HG02588 (cell line): ENCODE data around the gene NFATC4.
"Not testable (repeated sequence)": the region's sequence is repeated elsewhere in the genome, so short reads cannot be mapped to it uniquely, and the experiment has no call there.

Source experiments
- ATAC-seq: cut with Tn5 transposase; IDR thresholded peaks from one replicate; pipeline ENCODE4 v1.9.1; 2021; ENCODE audit warnings: mild to moderate bottlenecking, moderate library complexity; ENCODE audit not compliant: unreplicated experiment

Gene NFATC4

GRCh38 chr14:24367514-24368211 is at the start of gene NFATC4:
TSS of gene NFATC4 (plus strand) at chr14:24368184. CDS start at chr14:24368341, 157 bp downstream.
- ATAC-seq, result peak; percentile 15

- no peak for ATAC-seq
These were observed 46.6 kb upstream of the NFATC4 start for GRCh38 chr14:24321212-24321975.

GRCh38 chr14:24322672-24323071 is 45.3 kb upstream of the NFATC4 start:
- no peak for ATAC-seq

GRCh38 chr14:24323341-24323740 is 44.6 kb upstream of the NFATC4 start:
- ATAC-seq, result no peak

- ATAC-seq, result no peak
These were observed 44.0 kb upstream of the NFATC4 start for GRCh38 chr14:24324024-24324423.

GRCh38 chr14:24325041-24325530 is 42.9 kb upstream of the NFATC4 start:
- ATAC-seq, result no peak

- no peak for ATAC-seq
These were observed 42.0 kb upstream of the NFATC4 start for GRCh38 chr14:24325963-24326362.

GRCh38 chr14:24327303-24327702 is 40.7 kb upstream of the NFATC4 start:
- ATAC-seq, result no peak

- not testable (repeated sequence) for ATAC-seq
These were observed 40.1 kb upstream of the NFATC4 start for GRCh38 chr14:24327914-24328313.

GRCh38 chr14:24329073-24329663 is 38.8 kb upstream of the NFATC4 start:
- no peak for ATAC-seq

- no peak for ATAC-seq
These were observed 38.2 kb upstream of the NFATC4 start for GRCh38 chr14:24329736-24330135.

GRCh38 chr14:24330973-24331674 is 36.9 kb upstream of the NFATC4 start:
- no peak for ATAC-seq

GRCh38 chr14:24331731-24332267 is 36.2 kb upstream of the NFATC4 start:
- no peak for ATAC-seq

- ATAC-seq, result no peak
These were observed 35.6 kb upstream of the NFATC4 start for GRCh38 chr14:24332268-24332993.

GRCh38 chr14:24334431-24335291 is 33.3 kb upstream of the NFATC4 start, which contains the start of gene ADCY4:
TSS of gene ADCY4 (minus strand) at chr14:24335071. CDS start at chr14:24334652, 419 bp downstream.
- no peak for ATAC-seq

- no peak for ATAC-seq
These were observed 32.4 kb upstream of the NFATC4 start for GRCh38 chr14:24335461-24336171.

- ATAC-seq, result no peak
These were observed 30.7 kb upstream of the NFATC4 start for GRCh38 chr14:24337144-24337823.

GRCh38 chr14:24337824-24338175 is 30.2 kb upstream of the NFATC4 start:
- no peak for ATAC-seq
